ENCODE measurements around the gene COL20A1. TPM values are rescaled to one million over a fixed set of nuclear protein-coding genes. Genes with fewer than 3 reads are reported as not detected.
A peak's percentile ranks its signal among the peaks of the same experiment; 100 is the strongest.

The COL20A1 gene
- total RNA-seq, 1 experiment from 2014 or later = 2.3 TPM

DNA sequence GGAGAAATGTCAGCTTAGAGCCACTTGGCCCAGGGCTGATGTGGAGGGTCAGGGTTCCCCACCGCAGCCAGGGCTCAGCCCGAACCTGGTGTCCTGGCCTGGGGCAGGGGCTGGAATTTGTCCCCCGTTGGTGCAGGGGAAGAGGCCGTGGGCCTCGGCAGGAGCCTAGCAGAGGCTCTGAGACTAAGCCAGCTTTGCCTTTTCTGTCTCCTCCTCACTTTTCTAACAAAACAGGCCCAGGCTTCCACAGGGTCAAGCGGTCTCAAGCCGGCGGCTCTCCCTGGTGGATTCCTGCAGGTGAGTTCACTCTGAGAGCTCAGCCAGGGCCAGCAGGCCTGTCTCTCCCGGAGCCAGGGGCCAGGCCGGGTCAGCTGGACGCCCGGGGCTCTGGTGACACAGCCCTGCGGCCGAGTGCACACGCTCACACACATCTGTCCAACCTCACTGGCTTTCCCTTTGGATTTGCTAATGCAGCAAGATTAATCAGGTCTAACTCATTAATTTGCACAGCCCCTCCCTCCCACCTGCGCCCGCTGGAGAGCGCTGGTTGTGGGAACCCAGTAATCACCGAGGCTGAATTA is 71.1 kb downstream of the COL20A1 start:
- no peak overlapping the region for H3K27ac ChIP-seq (ENCODE audit: insufficient read length, low read depth, low read length)
- no peak overlapping the region for H3K9ac ChIP-seq (ENCODE audit: extremely low read depth, insufficient read length, low read length)
- H4K5ac ChIP-seq (ENCODE audit: insufficient read length, low read depth, low read length) = no peak overlapping the region
- no peak overlapping the region for H2BK120ac ChIP-seq (ENCODE audit: low read depth, low read length, poor library complexity, severe bottlenecking)
- H2AFZ ChIP-seq (ENCODE audit: low read length) = no peak overlapping the region
- no peak overlapping the region for H3K4me2 ChIP-seq (ENCODE audit: insufficient read depth, insufficient read length, low read length)
- DNase-seq = no peak
- peaks cover 6% of the 10 kb centered on the region for H3K23me2 ChIP-seq (ENCODE audit: insufficient read length, low read depth, low read length, poor library complexity, severe bottlenecking)
- no peak overlapping the region for H3K4me3 Mint-ChIP-seq
- H2AK5ac ChIP-seq (ENCODE audit: insufficient read length, low read length) = no peak overlapping the region
- no peaks in the 10 kb centered on the region for H3K9me3 ChIP-seq (ENCODE audit: control insufficient read depth, low read depth, low read length)
- no peaks in the 10 kb centered on the region; the same call in 1 of the 2 replicates for H3K4me1 ChIP-seq (ENCODE audit: insufficient read depth, low read length)
- no peaks in the 10 kb centered on the region for H4K20me1 ChIP-seq (ENCODE audit: control insufficient read depth, insufficient read depth, insufficient read length)
- no peaks in the 10 kb centered on the region for H3K79me1 ChIP-seq (ENCODE audit: insufficient read depth, low read depth, low read length, poor library complexity, severe bottlenecking)
- TF ChIP-seq, protein P1, sequence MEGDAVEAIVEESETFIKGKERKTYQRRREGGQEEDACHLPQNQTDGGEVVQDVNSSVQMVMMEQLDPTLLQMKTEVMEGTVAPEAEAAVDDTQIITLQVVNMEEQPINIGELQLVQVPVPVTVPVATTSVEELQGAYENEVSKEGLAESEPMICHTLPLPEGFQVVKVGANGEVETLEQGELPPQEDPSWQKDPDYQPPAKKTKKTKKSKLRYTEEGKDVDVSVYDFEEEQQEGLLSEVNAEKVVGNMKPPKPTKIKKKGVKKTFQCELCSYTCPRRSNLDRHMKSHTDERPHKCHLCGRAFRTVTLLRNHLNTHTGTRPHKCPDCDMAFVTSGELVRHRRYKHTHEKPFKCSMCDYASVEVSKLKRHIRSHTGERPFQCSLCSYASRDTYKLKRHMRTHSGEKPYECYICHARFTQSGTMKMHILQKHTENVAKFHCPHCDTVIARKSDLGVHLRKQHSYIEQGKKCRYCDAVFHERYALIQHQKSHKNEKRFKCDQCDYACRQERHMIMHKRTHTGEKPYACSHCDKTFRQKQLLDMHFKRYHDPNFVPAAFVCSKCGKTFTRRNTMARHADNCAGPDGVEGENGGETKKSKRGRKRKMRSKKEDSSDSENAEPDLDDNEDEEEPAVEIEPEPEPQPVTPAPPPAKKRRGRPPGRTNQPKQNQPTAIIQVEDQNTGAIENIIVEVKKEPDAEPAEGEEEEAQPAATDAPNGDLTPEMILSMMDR (conservative IDR thresholded peaks at IDR 0.05) = no peak
- H3T11ph ChIP-seq (ENCODE audit: low read length) = no peak overlapping the region
- no peak overlapping the region for H2BK15ac ChIP-seq (ENCODE audit: low read depth, low read length)
- H3K23ac ChIP-seq (ENCODE audit: insufficient read length, low read depth, low read length) = no peak overlapping the region
- no peak overlapping the region for H3K56ac ChIP-seq (ENCODE audit: insufficient read length, low read depth, low read length)
- no peak overlapping the region for H2BK5ac ChIP-seq (ENCODE audit: insufficient read length, low read length)
- no peaks in the 10 kb centered on the region for H3K36me3 Mint-ChIP-seq (ENCODE audit: insufficient read depth in 1 of 3, low read depth in 3 of 3)
- no peak overlapping the region for H2BK20ac ChIP-seq (ENCODE audit: low read depth, low read length, poor library complexity, severe bottlenecking)
- peaks cover 13 to 31% of the 10 kb centered on the region in 2 experiments for H3K4me1 Mint-ChIP-seq
- peaks cover 35% of the 10 kb centered on the region for H3K27me3 Mint-ChIP-seq (ENCODE audit: low read depth)
- no peak overlapping the region for H4K91ac ChIP-seq (ENCODE audit: insufficient read length, low read depth, low read length)
- peak overlapping the region in 1 of 3 experiments; percentile 22; a peak in 1 of 7 replicates for H3K27ac Mint-ChIP-seq
- H3K4ac ChIP-seq (ENCODE audit: low read depth, low read length) = no peak overlapping the region
- H3K79me2 ChIP-seq (ENCODE audit: insufficient read depth, low read length) = no peaks in the 10 kb centered on the region
- H3K9me3 Mint-ChIP-seq = no peaks in the 10 kb centered on the region; a peak in 1 of 5 replicates
- H4K8ac ChIP-seq (replicated peaks; ENCODE audit: insufficient read length, low read depth, low read length) = no peak overlapping the region
- H2BK12ac ChIP-seq (ENCODE audit: insufficient read length, low read depth, low read length) = no peak overlapping the region
- no CpG with 5 or more reads among the region's 19 CpGs for WGBS (ENCODE audit: extremely low coverage, insufficient read length, low lambda C conversion rate)
- H3K27me3 ChIP-seq (ENCODE audit: insufficient read depth, low read length) = no peaks in the 10 kb centered on the region; the same call in 1 of the 2 replicates
- no peak overlapping the region for H3K14ac ChIP-seq (ENCODE audit: insufficient read depth, low read length)
- H3K18ac ChIP-seq (ENCODE audit: insufficient read length, low read depth, low read length) = no peak overlapping the region

Measured in H9 (cell line).